ENCODE results near the gene ZDHHC22.

The ZDHHC22 gene

GRCh38 chr14:77125281-77125801 is 16.2 kb downstream of the ZDHHC22 start:
- Mint-ChIP-seq H3K4me1 (ENCODE audit: low read depth) (peaks cover 30% of the 10 kb centered on the region), H3K9me3 (no peaks in the 10 kb centered on the region), H3K4me3 (peak overlapping the region; percentile 64), H3K36me3 (ENCODE audit: low read depth) (peaks cover 8% of the 10 kb centered on the region), H3K27ac (no peak overlapping the region), H3K27me3 (peaks cover 49% of the 10 kb centered on the region)

- no peak overlapping the region for H3K27ac Mint-ChIP-seq
- no peaks in the 10 kb centered on the region for H3K9me3 Mint-ChIP-seq
- peaks cover 34% of the 10 kb centered on the region for H3K4me1 Mint-ChIP-seq (ENCODE audit: low read depth)
- peak overlapping the region; percentile 68 for H3K4me3 Mint-ChIP-seq
- peaks cover 12% of the 10 kb centered on the region for H3K36me3 Mint-ChIP-seq (ENCODE audit: low read depth)
- peaks cover 47% of the 10 kb centered on the region for H3K27me3 Mint-ChIP-seq
Measured at GRCh38 chr14:77124345-77125280, 17.0 kb downstream of the ZDHHC22 start.

DNA sequence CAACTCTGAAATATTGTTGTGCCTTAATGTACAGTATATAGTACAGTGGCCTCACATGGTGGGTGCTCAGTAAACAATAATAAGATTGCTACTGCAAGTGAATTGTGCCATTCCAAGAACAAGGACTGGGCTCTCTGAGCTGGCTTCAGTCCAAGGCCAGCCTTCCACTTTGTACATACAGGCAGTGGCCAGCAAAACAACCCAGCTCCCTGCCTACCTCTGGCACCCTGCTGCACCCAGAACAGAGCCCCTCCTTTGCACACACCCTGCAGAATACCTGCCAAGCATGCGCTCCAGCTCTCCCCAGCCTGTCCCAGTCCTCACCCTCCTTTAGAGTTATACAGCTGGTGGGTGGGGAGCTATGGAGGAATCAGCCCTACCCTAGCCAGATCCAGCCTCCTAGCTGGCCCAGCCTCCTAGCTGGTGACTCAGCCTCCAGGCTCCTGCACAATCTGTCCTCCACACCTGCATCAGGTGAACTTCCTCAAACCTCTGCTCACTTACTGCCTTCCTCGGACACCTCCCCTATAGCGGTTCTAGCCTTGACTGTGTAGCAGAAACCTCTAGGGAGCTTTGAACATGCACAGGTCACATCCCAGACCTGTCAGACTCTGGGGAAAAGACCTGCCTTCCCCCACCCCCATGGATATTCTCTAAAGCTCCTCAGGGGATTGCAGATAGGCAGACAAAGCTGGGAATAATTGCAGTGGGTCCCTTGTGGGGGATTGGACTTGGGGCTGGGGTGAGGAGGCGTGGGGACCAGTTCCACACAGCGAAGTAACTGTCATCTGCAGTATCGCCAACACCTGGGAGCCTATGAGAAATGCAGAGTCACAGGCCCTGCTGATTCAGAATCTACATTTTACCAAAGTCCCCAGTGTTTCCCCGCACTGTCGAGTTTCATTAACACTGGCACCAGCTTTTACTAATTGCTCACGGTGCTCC is 17.9 kb downstream of the ZDHHC22 start:
- H3K4me3 Mint-ChIP-seq: peak overlapping the region; percentile 68
- peaks cover 13% of the 10 kb centered on the region for H3K36me3 Mint-ChIP-seq (ENCODE audit: low read depth)
- no peak overlapping the region for H3K27ac Mint-ChIP-seq
- H3K4me1 Mint-ChIP-seq (ENCODE audit: low read depth): peaks cover 34% of the 10 kb centered on the region
- no peaks in the 10 kb centered on the region for H3K9me3 Mint-ChIP-seq
- peaks cover 39% of the 10 kb centered on the region for H3K27me3 Mint-ChIP-seq

DNA sequence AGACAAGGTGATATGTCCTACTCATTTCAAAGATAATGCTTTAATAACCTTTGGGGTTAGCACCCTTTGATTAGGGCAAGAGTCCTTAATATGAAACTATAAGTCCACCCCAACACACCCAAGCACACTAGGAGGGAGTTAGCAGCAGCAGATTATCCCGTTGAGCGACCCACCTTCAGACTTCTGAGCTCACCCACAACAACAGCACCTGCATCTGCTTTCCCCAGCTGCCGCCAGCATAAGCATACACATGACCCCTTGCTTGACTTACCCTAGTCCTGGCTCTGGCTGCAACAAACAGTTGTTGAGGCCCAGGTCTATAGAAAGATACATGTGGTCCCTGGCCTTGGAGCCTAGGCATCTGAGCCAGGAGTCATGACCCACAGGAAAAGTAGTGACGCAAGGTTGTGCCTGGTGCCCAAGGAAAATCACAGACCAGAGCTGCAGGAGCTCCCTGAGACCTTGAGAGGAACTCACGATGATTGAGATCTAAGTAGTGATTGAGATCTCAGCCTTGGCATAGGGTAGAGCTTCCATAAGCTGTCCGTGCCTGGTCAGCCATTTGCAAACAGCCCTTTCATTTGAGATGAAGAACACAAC is 19.0 kb downstream of the ZDHHC22 start:
- Mint-ChIP-seq H3K27ac (no peak overlapping the region), H3K4me1 (ENCODE audit: low read depth) (peaks cover 34% of the 10 kb centered on the region), H3K27me3 (peaks cover 34% of the 10 kb centered on the region)

GRCh38 chr14:77120771-77121743 is 20.5 kb downstream of the ZDHHC22 start:
- Mint-ChIP-seq H3K27me3 (peaks cover 20% of the 10 kb centered on the region), H3K4me1 (ENCODE audit: low read depth) (peaks cover 34% of the 10 kb centered on the region), H3K4me3 (no peak overlapping the region), H3K36me3 (ENCODE audit: low read depth) (peaks cover 22% of the 10 kb centered on the region), H3K27ac (peak overlapping the region; percentile 10), H3K9me3 (no peaks in the 10 kb centered on the region)

More for the DNA sequence above, 19.0 kb downstream of the ZDHHC22 start:
- Mint-ChIP-seq H3K9me3 (no peaks in the 10 kb centered on the region), H3K36me3 (ENCODE audit: low read depth) (peaks cover 13% of the 10 kb centered on the region), H3K4me3 (no peak overlapping the region)

- Mint-ChIP-seq H3K9me3 (no peaks in the 10 kb centered on the region), H3K4me1 (ENCODE audit: low read depth) (peaks cover 29% of the 10 kb centered on the region), H3K4me3 (no peak overlapping the region), H3K36me3 (ENCODE audit: low read depth) (peaks cover 31% of the 10 kb centered on the region), H3K27me3 (peaks cover 11% of the 10 kb centered on the region), H3K27ac (no peak overlapping the region)
Measured at GRCh38 chr14:77119851-77120250, 21.7 kb downstream of the ZDHHC22 start.

DNA sequence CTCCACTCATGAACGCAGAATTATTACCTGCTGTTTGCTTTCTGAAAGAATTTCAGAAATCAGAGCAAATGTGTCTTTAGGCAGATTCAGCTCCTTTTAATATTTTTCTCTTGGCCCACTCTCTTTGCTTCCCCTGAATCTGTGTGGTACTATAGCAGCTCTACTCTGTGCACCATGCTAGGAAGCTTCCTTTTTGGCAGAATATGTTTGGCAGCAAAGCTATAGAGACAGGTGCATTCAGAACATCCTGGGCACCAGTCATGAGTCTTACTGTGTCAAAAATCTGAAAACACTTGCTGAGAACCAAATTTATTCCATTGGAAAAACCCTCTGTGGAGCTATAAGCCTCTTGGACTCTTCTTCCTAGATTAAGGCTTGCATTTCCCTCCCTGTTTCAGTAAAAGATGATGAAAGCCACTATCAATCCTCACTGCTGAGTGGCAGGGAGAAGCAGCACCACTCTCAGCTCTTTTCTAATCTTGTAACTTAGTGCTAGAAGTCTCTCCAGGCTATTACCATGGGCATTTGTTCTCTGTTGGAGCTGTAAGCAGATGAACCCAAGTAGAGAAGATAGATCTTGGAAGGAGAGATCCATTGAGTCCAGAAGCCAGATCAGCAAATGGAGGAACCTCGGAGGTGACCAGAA is 25.3 kb downstream of the ZDHHC22 start:
- Mint-ChIP-seq H3K27ac (no peak overlapping the region), H3K27me3 (no peaks in the 10 kb centered on the region), H3K9me3 (no peaks in the 10 kb centered on the region), H3K36me3 (ENCODE audit: low read depth) (peaks cover 54% of the 10 kb centered on the region), H3K4me3 (no peak overlapping the region), H3K4me1 (ENCODE audit: low read depth) (peaks cover 13% of the 10 kb centered on the region)

DNA sequence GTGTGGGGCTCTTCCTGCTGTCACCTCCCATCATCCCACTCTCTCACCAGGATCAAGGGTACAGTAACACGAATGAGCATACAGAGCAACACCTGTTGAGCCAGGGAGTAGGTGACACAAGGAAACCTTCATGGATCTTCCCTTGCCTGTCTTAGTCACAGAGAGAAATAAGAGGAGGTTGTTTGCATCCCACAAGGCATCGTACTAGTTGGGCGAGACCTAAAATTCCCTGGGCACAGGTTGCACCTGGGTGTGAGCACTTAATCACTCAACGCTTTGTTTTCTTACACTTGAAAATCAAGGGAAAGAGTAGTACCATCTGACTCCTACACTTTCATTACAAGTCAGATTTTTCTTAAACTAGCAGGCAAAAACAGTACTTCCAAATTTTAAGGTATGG is 27.0 kb downstream of the ZDHHC22 start:
- Mint-ChIP-seq H3K27ac (no peak overlapping the region), H3K27me3 (no peaks in the 10 kb centered on the region), H3K4me1 (ENCODE audit: low read depth) (no peaks in the 10 kb centered on the region), H3K9me3 (no peaks in the 10 kb centered on the region), H3K36me3 (ENCODE audit: low read depth) (peaks cover 50% of the 10 kb centered on the region), H3K4me3 (no peak overlapping the region)

- no peak overlapping the region for H3K27ac Mint-ChIP-seq
- H3K4me1 Mint-ChIP-seq (ENCODE audit: low read depth): no peaks in the 10 kb centered on the region
- no peak overlapping the region for H3K4me3 Mint-ChIP-seq
- H3K9me3 Mint-ChIP-seq: no peaks in the 10 kb centered on the region
- H3K27me3 Mint-ChIP-seq: no peaks in the 10 kb centered on the region
- H3K36me3 Mint-ChIP-seq (ENCODE audit: low read depth): peaks cover 54% of the 10 kb centered on the region
Measured at GRCh38 chr14:77113644-77114043, 27.9 kb downstream of the ZDHHC22 start.

GRCh38 chr14:77111021-77111420 is 30.6 kb downstream of the ZDHHC22 start:
- Mint-ChIP-seq H3K27ac (no peak overlapping the region), H3K36me3 (ENCODE audit: low read depth) (peaks cover 63% of the 10 kb centered on the region), H3K4me1 (ENCODE audit: low read depth) (no peaks in the 10 kb centered on the region), H3K9me3 (no peaks in the 10 kb centered on the region), H3K4me3 (no peak overlapping the region), H3K27me3 (no peaks in the 10 kb centered on the region)

DNA sequence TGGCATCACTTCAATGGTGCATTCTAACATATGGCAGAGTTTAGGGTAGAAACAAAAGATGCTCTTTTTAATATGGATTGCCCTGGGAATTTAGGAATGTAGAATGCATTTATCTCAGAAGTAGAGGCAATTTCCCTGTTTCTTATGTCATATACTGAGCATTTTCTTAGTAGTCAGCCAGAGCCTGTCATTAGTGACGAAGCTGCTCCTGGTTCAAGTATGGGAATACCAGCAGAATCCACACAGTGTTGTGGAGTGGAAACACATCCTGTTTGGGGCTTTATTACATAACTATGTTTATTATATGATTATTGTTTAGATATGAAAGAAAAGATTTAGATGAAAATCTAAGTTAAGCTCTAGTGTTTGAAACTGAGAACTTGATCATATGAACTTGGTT is 31.3 kb downstream of the ZDHHC22 start:
- no peaks in the 10 kb centered on the region for H3K27me3 Mint-ChIP-seq
- H3K27ac Mint-ChIP-seq: no peak overlapping the region
- H3K4me1 Mint-ChIP-seq (ENCODE audit: low read depth): no peaks in the 10 kb centered on the region
- H3K36me3 Mint-ChIP-seq (ENCODE audit: low read depth): peaks cover 59% of the 10 kb centered on the region
- no peaks in the 10 kb centered on the region for H3K9me3 Mint-ChIP-seq
- no peak overlapping the region for H3K4me3 Mint-ChIP-seq

GRCh38 chr14:77109656-77110055 is 31.9 kb downstream of the ZDHHC22 start:
- Mint-ChIP-seq H3K27ac (no peak overlapping the region), H3K9me3 (no peaks in the 10 kb centered on the region), H3K4me3 (no peak overlapping the region), H3K4me1 (ENCODE audit: low read depth) (no peaks in the 10 kb centered on the region), H3K27me3 (no peaks in the 10 kb centered on the region), H3K36me3 (ENCODE audit: low read depth) (peaks cover 52% of the 10 kb centered on the region)

GRCh38 chr14:77108753-77109152 is 32.8 kb downstream of the ZDHHC22 start:
- Mint-ChIP-seq H3K9me3 (no peaks in the 10 kb centered on the region), H3K4me1 (ENCODE audit: low read depth) (no peaks in the 10 kb centered on the region), H3K27me3 (no peaks in the 10 kb centered on the region), H3K36me3 (ENCODE audit: low read depth) (peaks cover 43% of the 10 kb centered on the region), H3K27ac (no peak overlapping the region), H3K4me3 (no peak overlapping the region)

Data from stimulated activated naive CD8-positive, alpha-beta T cell treated with anti-CD3 and anti-CD28 coated beads, Interleukin-15, Interleukin-2, amounts not matched to agents 100 ng/mL and 50 ng/mL, for 24 hours (primary cell).